Measurements from ENCODE around the gene QRFP. TPM values are rescaled to one million over a fixed set of nuclear protein-coding genes. Genes with fewer than 3 reads are reported as not detected.

The QRFP gene
- total RNA-seq, 1 experiment from 2014 or later, result not detected

- H3K27me3 Mint-ChIP-seq (ENCODE audit: low read depth), result no peaks in the 10 kb centered on the region; the same call in 1 of the 2 replicates
- no peak overlapping the region for H3K27ac Mint-ChIP-seq
- no peak for DNase-seq
- H3K4me1 ChIP-seq (ENCODE audit: insufficient read depth, low read length), result no peaks in the 10 kb centered on the region
- H2AK5ac ChIP-seq (ENCODE audit: insufficient read length, low read length), result no peak overlapping the region
- peaks cover 8 to 37% of the 10 kb centered on the region in 2 experiments for H3K4me1 Mint-ChIP-seq
- H3K79me1 ChIP-seq (ENCODE audit: insufficient read depth, low read depth, low read length, poor library complexity, severe bottlenecking), result no peaks in the 10 kb centered on the region
- H2AFZ ChIP-seq (ENCODE audit: low read length), result no peak overlapping the region
- no peak overlapping the region for H2BK12ac ChIP-seq (ENCODE audit: insufficient read length, low read depth, low read length)
- H3K9me3 ChIP-seq (ENCODE audit: control insufficient read depth, low read depth, low read length), result no peaks in the 10 kb centered on the region
- H2BK20ac ChIP-seq (ENCODE audit: low read depth, low read length, poor library complexity, severe bottlenecking), result no peak overlapping the region
- no peak overlapping the region for H4K5ac ChIP-seq (ENCODE audit: insufficient read length, low read depth, low read length)
- no peak overlapping the region for H3K4me2 ChIP-seq (ENCODE audit: insufficient read depth, insufficient read length, low read length)
- H3K56ac ChIP-seq (ENCODE audit: insufficient read length, low read depth, low read length), result no peak overlapping the region
- H3K79me2 ChIP-seq (ENCODE audit: insufficient read depth, low read length), result no peaks in the 10 kb centered on the region
- no peaks in the 10 kb centered on the region for H3K36me3 Mint-ChIP-seq (ENCODE audit: insufficient read depth in 1 of 3, low read depth in 3 of 3)
- H3K14ac ChIP-seq (ENCODE audit: insufficient read depth, low read length), result no peak overlapping the region; the same call in 1 of the 2 replicates
- H3T11ph ChIP-seq (ENCODE audit: low read length), result no peak overlapping the region
- H3K23ac ChIP-seq (ENCODE audit: insufficient read length, low read depth, low read length), result no peak overlapping the region
- no peaks in the 10 kb centered on the region for H3K9me3 Mint-ChIP-seq
- no peaks in the 10 kb centered on the region for H3K23me2 ChIP-seq (ENCODE audit: insufficient read length, low read depth, low read length, poor library complexity, severe bottlenecking)
- WGBS (ENCODE audit: extremely low coverage, insufficient read length, low lambda C conversion rate), result no CpG with 5 or more reads among the region's 14 CpGs
- no peak overlapping the region for H4K8ac ChIP-seq (replicated peaks; ENCODE audit: insufficient read length, low read depth, low read length)
- no peak overlapping the region for H4K91ac ChIP-seq (ENCODE audit: insufficient read length, low read depth, low read length)
- no peak overlapping the region for H3K27ac ChIP-seq (ENCODE audit: insufficient read length, low read depth, low read length)
- no peak overlapping the region for H2BK5ac ChIP-seq (ENCODE audit: insufficient read length, low read length)
- H4K20me1 ChIP-seq (ENCODE audit: control insufficient read depth, insufficient read depth, insufficient read length), result no peaks in the 10 kb centered on the region
- no peak overlapping the region for H3K4me3 Mint-ChIP-seq
- no peaks in the 10 kb centered on the region for H3K27me3 ChIP-seq (ENCODE audit: insufficient read depth, low read length)
- H3K4ac ChIP-seq (ENCODE audit: low read depth, low read length), result no peak overlapping the region
- no peak overlapping the region for H2BK120ac ChIP-seq (ENCODE audit: low read depth, low read length, poor library complexity, severe bottlenecking)
- H3K18ac ChIP-seq (ENCODE audit: insufficient read length, low read depth, low read length), result no peak overlapping the region
- no peak overlapping the region for H3K9ac ChIP-seq (ENCODE audit: extremely low read depth, insufficient read length, low read length)
- TF ChIP-seq, protein P1, sequence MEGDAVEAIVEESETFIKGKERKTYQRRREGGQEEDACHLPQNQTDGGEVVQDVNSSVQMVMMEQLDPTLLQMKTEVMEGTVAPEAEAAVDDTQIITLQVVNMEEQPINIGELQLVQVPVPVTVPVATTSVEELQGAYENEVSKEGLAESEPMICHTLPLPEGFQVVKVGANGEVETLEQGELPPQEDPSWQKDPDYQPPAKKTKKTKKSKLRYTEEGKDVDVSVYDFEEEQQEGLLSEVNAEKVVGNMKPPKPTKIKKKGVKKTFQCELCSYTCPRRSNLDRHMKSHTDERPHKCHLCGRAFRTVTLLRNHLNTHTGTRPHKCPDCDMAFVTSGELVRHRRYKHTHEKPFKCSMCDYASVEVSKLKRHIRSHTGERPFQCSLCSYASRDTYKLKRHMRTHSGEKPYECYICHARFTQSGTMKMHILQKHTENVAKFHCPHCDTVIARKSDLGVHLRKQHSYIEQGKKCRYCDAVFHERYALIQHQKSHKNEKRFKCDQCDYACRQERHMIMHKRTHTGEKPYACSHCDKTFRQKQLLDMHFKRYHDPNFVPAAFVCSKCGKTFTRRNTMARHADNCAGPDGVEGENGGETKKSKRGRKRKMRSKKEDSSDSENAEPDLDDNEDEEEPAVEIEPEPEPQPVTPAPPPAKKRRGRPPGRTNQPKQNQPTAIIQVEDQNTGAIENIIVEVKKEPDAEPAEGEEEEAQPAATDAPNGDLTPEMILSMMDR (conservative IDR thresholded peaks at IDR 0.05), result no peak
- H2BK15ac ChIP-seq (ENCODE audit: low read depth, low read length), result no peak overlapping the region
Measured at GRCh38 chr9:130919559-130920145, 23.0 kb upstream of the QRFP start.
